Measurements from ENCODE around the gene RLN3. TPM values are rescaled to one million over a fixed set of nuclear protein-coding genes. Genes with fewer than 3 reads are reported as not detected.

RLN3 gene
- total and polyA plus RNA-seq, 2 donors (not counting 1 experiment from before 2014, with no cell fraction given) = not detected

DNA sequence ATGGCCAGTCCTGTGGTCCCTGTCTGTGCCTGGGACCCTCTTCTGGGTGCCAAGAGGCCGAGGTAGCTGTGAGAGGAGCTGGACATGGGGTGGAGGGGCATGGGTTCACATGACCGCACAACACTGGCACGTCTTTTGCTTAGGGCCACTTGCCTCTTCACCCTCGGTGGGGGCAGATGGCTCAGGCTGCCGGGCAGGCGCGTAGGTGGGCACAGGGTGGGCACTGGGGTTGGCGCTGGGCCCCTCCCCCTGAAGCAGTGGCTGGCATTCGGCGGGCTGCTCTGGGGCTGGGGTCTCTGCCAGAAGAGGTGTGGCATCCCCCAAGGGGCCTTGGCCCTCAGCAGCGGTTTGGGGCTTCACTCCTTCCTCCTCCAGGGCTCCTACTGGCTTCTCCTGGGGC lies 25.6 kb downstream of the RLN3 start:
- no peak overlapping the region for H3K9ac ChIP-seq (ENCODE audit: insufficient read depth, low read length)

DNA sequence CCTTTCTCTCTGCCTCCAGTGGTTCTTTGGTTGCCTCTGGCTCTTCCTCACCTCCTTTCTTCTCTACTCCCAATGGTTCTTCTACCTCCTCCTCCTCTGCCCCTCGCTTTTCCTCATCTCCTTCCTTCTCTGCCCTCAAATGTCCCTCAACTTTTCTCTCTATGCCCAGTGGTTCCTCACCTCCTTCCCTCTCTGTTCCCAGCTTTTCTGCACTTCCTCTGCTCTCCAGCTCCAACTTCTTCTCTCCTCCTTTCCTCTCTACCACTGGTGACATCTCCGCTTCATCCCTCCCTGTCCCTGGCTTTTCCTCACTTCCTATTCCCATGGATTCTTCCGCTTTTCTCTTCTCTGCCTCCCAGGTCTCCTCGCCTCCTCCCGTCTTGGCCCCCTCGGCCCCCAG lies 26.2 kb downstream of the RLN3 start:
- no peak overlapping the region for H2AFZ ChIP-seq (ENCODE audit: low read length)
- no peak for DNase-seq (ENCODE audit: low read depth in 2 of 2)
- TF ChIP-seq, protein P1, sequence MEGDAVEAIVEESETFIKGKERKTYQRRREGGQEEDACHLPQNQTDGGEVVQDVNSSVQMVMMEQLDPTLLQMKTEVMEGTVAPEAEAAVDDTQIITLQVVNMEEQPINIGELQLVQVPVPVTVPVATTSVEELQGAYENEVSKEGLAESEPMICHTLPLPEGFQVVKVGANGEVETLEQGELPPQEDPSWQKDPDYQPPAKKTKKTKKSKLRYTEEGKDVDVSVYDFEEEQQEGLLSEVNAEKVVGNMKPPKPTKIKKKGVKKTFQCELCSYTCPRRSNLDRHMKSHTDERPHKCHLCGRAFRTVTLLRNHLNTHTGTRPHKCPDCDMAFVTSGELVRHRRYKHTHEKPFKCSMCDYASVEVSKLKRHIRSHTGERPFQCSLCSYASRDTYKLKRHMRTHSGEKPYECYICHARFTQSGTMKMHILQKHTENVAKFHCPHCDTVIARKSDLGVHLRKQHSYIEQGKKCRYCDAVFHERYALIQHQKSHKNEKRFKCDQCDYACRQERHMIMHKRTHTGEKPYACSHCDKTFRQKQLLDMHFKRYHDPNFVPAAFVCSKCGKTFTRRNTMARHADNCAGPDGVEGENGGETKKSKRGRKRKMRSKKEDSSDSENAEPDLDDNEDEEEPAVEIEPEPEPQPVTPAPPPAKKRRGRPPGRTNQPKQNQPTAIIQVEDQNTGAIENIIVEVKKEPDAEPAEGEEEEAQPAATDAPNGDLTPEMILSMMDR (conservative IDR thresholded peaks at IDR 0.05 in 1 of 2, IDR thresholded peaks at IDR 0.05 in 1 of 2; ENCODE audit: low read depth in 1 of 2, low read length in 2 of 2) = no peak
- TF ChIP-seq EZH2 (IDR thresholded peaks at IDR 0.05; ENCODE audit: low read length, missing control alignments) = no peak
- no peaks in the 10 kb centered on the region for H3K79me2 ChIP-seq (ENCODE audit: control insufficient read depth, insufficient read depth, low read length)
- H3K4me3 ChIP-seq (replicated peaks in 1 of 4; ENCODE audit: control extremely low read depth in 1 of 4, insufficient read depth in 1 of 4, low read depth in 3 of 4, low read length in 4 of 4) = no peak overlapping the region
- H3K4me1 ChIP-seq (ENCODE audit: control insufficient read depth, extremely low read depth, insufficient read depth, low read length) = no peaks in the 10 kb centered on the region
- H3K36me3 ChIP-seq (ENCODE audit: control insufficient read depth, insufficient read depth, low read length) = no peaks in the 10 kb centered on the region
- H3K27ac ChIP-seq (ENCODE audit: insufficient read depth, low read length) = no peak overlapping the region
- H3K9ac ChIP-seq (ENCODE audit: insufficient read depth, low read length) = no peak overlapping the region
- no peak overlapping the region for H3K4me2 ChIP-seq (ENCODE audit: extremely low read depth, insufficient read depth, low read length)
- H3K27me3 ChIP-seq (ENCODE audit: control insufficient read depth, insufficient read depth, low read length) = peaks cover 5% of the 10 kb centered on the region
- no peaks in the 10 kb centered on the region for H4K20me1 ChIP-seq (ENCODE audit: control insufficient read depth, extremely low read depth, insufficient read depth, low read length)
- H3K9me3 ChIP-seq (ENCODE audit: control insufficient read depth, insufficient read depth, low read depth, low read length) = no peaks in the 10 kb centered on the region

More for the DNA sequence above, 25.6 kb downstream of the RLN3 start:
- TF ChIP-seq, protein P1 (conservative IDR thresholded peaks at IDR 0.05 in 1 of 2, IDR thresholded peaks at IDR 0.05 in 1 of 2; ENCODE audit: low read depth in 1 of 2, low read length in 2 of 2) = no peak
- TF ChIP-seq EZH2 (IDR thresholded peaks at IDR 0.05; ENCODE audit: low read length, missing control alignments) = no peak
- Histone ChIP-seq H2AFZ (ENCODE audit: low read length) (no peak overlapping the region), H3K27me3 (ENCODE audit: control insufficient read depth, insufficient read depth, low read length) (peaks cover under 1% of the 10 kb centered on the region), H3K4me1 (ENCODE audit: control insufficient read depth, extremely low read depth, insufficient read depth, low read length) (no peaks in the 10 kb centered on the region), H3K9me3 (ENCODE audit: control insufficient read depth, insufficient read depth, low read depth, low read length) (no peaks in the 10 kb centered on the region), H3K36me3 (ENCODE audit: control insufficient read depth, insufficient read depth, low read length) (no peaks in the 10 kb centered on the region), H3K4me3 (replicated peaks in 1 of 4; ENCODE audit: control extremely low read depth in 1 of 4, insufficient read depth in 1 of 4, low read depth in 3 of 4, low read length in 4 of 4) (no peak overlapping the region), H3K27ac (ENCODE audit: insufficient read depth, low read length) (no peak overlapping the region), H3K79me2 (ENCODE audit: control insufficient read depth, insufficient read depth, low read length) (no peaks in the 10 kb centered on the region), H3K4me2 (ENCODE audit: extremely low read depth, insufficient read depth, low read length) (no peak overlapping the region), H4K20me1 (ENCODE audit: control insufficient read depth, extremely low read depth, insufficient read depth, low read length) (no peaks in the 10 kb centered on the region)
- no peak for DNase-seq (ENCODE audit: low read depth in 2 of 2)

DNA sequence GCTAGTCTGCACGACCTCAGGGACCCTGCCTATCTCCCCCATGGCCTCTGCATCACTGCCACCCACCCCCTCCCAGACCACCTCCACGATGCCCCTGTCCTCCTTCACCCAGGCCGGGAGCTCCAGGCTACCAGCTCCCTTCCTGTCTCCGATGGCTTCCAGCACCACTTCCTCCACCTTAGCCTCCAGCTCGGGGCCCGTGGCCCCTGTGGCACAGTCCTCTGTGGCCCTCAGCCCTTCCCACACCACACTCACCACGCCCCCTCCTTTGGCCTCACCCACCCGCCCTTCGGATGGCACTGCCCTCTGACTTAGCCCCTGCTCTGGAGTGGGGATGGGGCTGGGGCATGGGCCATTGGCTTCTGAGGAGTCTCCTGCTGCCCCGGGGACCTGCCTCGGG lies 26.8 kb downstream of the RLN3 start:
- Histone ChIP-seq H3K4me2 (ENCODE audit: extremely low read depth, insufficient read depth, low read length) (no peak overlapping the region), H3K4me3 (replicated peaks in 1 of 4; ENCODE audit: control extremely low read depth in 1 of 4, insufficient read depth in 1 of 4, low read depth in 3 of 4, low read length in 4 of 4) (no peak overlapping the region)

More for the DNA sequence above, 26.8 kb downstream of the RLN3 start:
- Histone ChIP-seq H3K4me1 (ENCODE audit: control insufficient read depth, extremely low read depth, insufficient read depth, low read length) (no peaks in the 10 kb centered on the region), H3K27me3 (ENCODE audit: control insufficient read depth, insufficient read depth, low read length) (peaks cover 5% of the 10 kb centered on the region), H3K9me3 (ENCODE audit: control insufficient read depth, insufficient read depth, low read depth, low read length) (no peaks in the 10 kb centered on the region), H2AFZ (ENCODE audit: low read length) (no peak overlapping the region), H3K79me2 (ENCODE audit: control insufficient read depth, insufficient read depth, low read length) (no peaks in the 10 kb centered on the region), H3K36me3 (ENCODE audit: control insufficient read depth, insufficient read depth, low read length) (no peaks in the 10 kb centered on the region), H4K20me1 (ENCODE audit: control insufficient read depth, extremely low read depth, insufficient read depth, low read length) (no peaks in the 10 kb centered on the region), H3K9ac (ENCODE audit: insufficient read depth, low read length) (no peak overlapping the region), H3K27ac (ENCODE audit: insufficient read depth, low read length) (no peak overlapping the region)
- no peak for DNase-seq (ENCODE audit: low read depth in 2 of 2)
- TF ChIP-seq, protein P1 (conservative IDR thresholded peaks at IDR 0.05 in 1 of 2, IDR thresholded peaks at IDR 0.05 in 1 of 2; ENCODE audit: low read depth in 1 of 2, low read length in 2 of 2) = no peak
- no peak for TF ChIP-seq EZH2 (IDR thresholded peaks at IDR 0.05; ENCODE audit: low read length, missing control alignments)
